Mesendoderm (in vitro differentiated cells): Measurements from ENCODE around the gene EGFR.

Experiments used
- DNase-seq: peaks from one replicate; pipeline ENCODE4 v3.0.0; 2013
- H2AK5ac ChIP-seq: 2 replicates; pipeline ENCODE4 v1.6.1; 2013; ENCODE audit warnings: low read length, inconsistent platforms
- H2BK120ac ChIP-seq: 2 replicates; pipeline ENCODE4 v1.6.1; 2013; ENCODE audit warnings: low read depth, mild to moderate bottlenecking, low read length, moderate library complexity, mixed read lengths
- H2BK15ac ChIP-seq: replicated peaks from 2 replicates; pipeline ENCODE4 v1.6.1; 2013; ENCODE audit warnings: low read depth, mild to moderate bottlenecking, moderate library complexity
- H2BK5ac ChIP-seq: 2 replicates; pipeline ENCODE4 v1.6.1; 2013; ENCODE audit warnings: low read length, inconsistent platforms
- H3K18ac ChIP-seq: 2 replicates; pipeline ENCODE4 v1.6.1; 2013; ENCODE audit warnings: mild to moderate bottlenecking, low read length, mixed read lengths
- H3K23ac ChIP-seq: one replicate; pipeline ENCODE4 v1.6.1; 2013; ENCODE audit warnings: low read length
- H3K27ac ChIP-seq: 2 replicates; pipeline ENCODE4 v1.5.1; 2013; ENCODE audit warnings: low read depth, mild to moderate bottlenecking, inconsistent platforms, low read length, moderate library complexity
- H3K27me3 ChIP-seq: 2 replicates; pipeline ENCODE4 v1.6.1; 2013; ENCODE audit warnings: low read length, control low read depth, mild to moderate bottlenecking, inconsistent platforms; ENCODE audit not compliant: insufficient read depth, poor library complexity
- H3K36me3 ChIP-seq: 2 replicates; pipeline ENCODE4 v1.6.1; 2013; ENCODE audit warnings: low read length, inconsistent platforms; ENCODE audit not compliant: control insufficient read depth, insufficient read depth
- H3K4ac ChIP-seq: one replicate; pipeline ENCODE4 v1.6.1; 2013; ENCODE audit warnings: low read depth, mild to moderate bottlenecking, low read length, moderate library complexity
- H3K4me1 ChIP-seq: 2 replicates; pipeline ENCODE4 v1.6.1; 2013; ENCODE audit warnings: low read depth, low read length, inconsistent platforms; ENCODE audit not compliant: control insufficient read depth
- H3K4me2 ChIP-seq: 2 replicates; pipeline ENCODE4 v1.6.1; 2013; ENCODE audit warnings: low read length
- H3K4me3 ChIP-seq: 2 replicates; pipeline ENCODE4 v1.5.1; 2013; ENCODE audit warnings: mild to moderate bottlenecking, low read length
- H3K56ac ChIP-seq: one replicate; pipeline ENCODE4 v1.6.1; 2013; ENCODE audit warnings: low read length
- H3K79me1 ChIP-seq: 2 replicates; pipeline ENCODE4 v1.6.1; 2013; ENCODE audit warnings: low read length, inconsistent platforms
- H3K79me2 ChIP-seq: 2 replicates; pipeline ENCODE4 v1.6.1; 2013; ENCODE audit warnings: mild to moderate bottlenecking, low read length; ENCODE audit not compliant: control insufficient read depth, insufficient read depth
- H3K9ac ChIP-seq: 2 replicates; pipeline ENCODE4 v1.6.1; 2013; ENCODE audit warnings: low read length, inconsistent platforms
- H4K5ac ChIP-seq: one replicate; pipeline ENCODE4 v1.6.1; 2013; ENCODE audit warnings: low read length
- H4K8ac ChIP-seq: one replicate; pipeline ENCODE4 v1.6.1; 2013; ENCODE audit warnings: low read depth, mild to moderate bottlenecking, control low read depth, low read length, moderate library complexity
- WGBS: extraction: QIAGEN DNeasy Blood & Tissue Kit; methylation state at CpG from one replicate; pipeline ENCODE4 v1.1.7; 2013; ENCODE audit warnings: low lambda C conversion rate, missing lambda C conversion rate; ENCODE audit not compliant: insufficient coverage; ENCODE audit errors: extremely low coverage; 5-methylcytosine and 5-hydroxymethylcytosine counted together

EGFR gene

DNA sequence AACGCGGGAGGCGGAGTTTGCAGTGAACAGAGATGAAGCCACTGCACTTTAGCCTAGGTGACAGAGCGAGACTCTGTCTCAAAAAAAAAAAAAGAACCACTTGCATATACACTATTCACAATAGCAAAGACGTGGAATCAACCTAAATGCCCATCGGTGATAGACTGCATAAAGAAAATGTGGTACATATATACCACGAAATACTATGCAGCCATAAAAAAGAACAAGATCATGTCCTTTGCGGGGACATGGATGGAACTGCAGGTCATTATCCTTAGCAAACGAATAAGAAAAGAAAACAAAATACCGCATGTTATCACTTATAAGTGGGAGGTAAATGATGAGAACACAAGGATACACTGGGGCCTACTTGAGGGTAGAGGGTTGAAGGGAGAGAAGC lies 39.5 kb downstream of the EGFR start:
- Histone ChIP-seq H3K27ac (no peak overlapping the region), H3K4ac (no peak overlapping the region), H3K4me3 (no peak overlapping the region), H3K79me2 (no peaks in the 10 kb centered on the region), H2BK15ac (no peak overlapping the region), H3K18ac (no peak overlapping the region), H3K9ac (no peak overlapping the region), H3K79me1 (no peaks in the 10 kb centered on the region), H3K4me2 (no peak overlapping the region), H2BK5ac (no peak overlapping the region), H2AK5ac (no peak overlapping the region), H3K56ac (no peak overlapping the region), H2BK120ac (no peak overlapping the region), H3K4me1 (no peaks in the 10 kb centered on the region), H3K27me3 (no peaks in the 10 kb centered on the region), H3K36me3 (no peaks in the 10 kb centered on the region), H4K8ac (no peak overlapping the region), H4K5ac (no peak overlapping the region), H3K23ac (no peak overlapping the region)
- WGBS: no CpG with 5 or more reads among the region's 10 CpGs
- DNase-seq: no peak

DNA sequence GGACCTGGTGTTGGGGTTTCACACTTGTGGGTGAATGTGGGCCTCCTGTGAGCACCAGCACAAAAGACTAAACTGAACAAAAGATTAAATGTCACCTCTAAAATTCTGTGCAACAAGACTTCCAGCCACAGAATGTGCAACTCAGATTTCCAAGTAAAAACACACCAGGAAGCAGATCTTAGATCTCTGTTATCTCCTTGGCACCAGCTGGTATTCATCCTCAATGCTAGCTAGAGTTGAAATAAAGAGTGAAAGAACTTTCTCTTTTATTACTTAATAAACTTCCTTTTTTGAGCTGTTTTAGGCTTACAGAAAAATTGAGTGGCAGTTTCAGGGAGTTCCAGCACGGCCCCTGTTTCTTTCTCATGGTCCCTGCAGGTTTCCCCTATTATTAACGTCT lies 40.2 kb downstream of the EGFR start:
- Histone ChIP-seq H3K4me3 (no peak overlapping the region), H4K8ac (no peak overlapping the region), H3K79me1 (no peaks in the 10 kb centered on the region), H3K27ac (no peak overlapping the region), H3K23ac (no peak overlapping the region), H2BK15ac (no peak overlapping the region), H3K9ac (no peak overlapping the region), H4K5ac (no peak overlapping the region), H2BK5ac (no peak overlapping the region), H3K4me1 (no peaks in the 10 kb centered on the region), H3K4ac (no peak overlapping the region), H3K36me3 (no peaks in the 10 kb centered on the region), H2AK5ac (no peak overlapping the region), H3K4me2 (no peak overlapping the region), H3K27me3 (no peaks in the 10 kb centered on the region), H3K79me2 (no peaks in the 10 kb centered on the region), H3K56ac (no peak overlapping the region), H3K18ac (no peak overlapping the region), H2BK120ac (no peak overlapping the region)
- WGBS: no CpG with 5 or more reads among the region's 2 CpGs
- no peak for DNase-seq

DNA sequence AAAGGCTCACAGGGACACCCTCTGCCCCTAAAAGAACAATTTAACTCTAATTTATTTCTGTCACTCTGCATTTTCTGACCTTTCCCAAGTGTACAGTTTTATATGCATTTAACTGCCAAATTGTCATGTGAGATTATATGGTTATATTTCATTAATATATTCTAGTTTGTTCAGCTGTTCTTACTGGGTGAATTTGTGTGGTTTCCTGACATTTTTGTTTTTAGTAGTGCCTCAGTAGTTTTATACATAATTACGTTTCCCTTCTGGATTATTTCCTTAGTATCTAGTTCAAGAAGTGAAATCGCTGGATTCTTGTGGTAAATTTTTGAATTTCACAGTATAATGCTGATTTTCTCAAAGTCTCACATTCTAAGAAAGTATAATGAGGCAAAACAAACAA lies 41.3 kb downstream of the EGFR start:
- no peak overlapping the region for H4K5ac ChIP-seq
- H3K4me1 ChIP-seq: no peaks in the 10 kb centered on the region
- H2BK15ac ChIP-seq: no peak overlapping the region
- no peak overlapping the region for H2BK120ac ChIP-seq
- no peak overlapping the region for H2BK5ac ChIP-seq
- H3K18ac ChIP-seq: no peak overlapping the region
- H3K56ac ChIP-seq: no peak overlapping the region
- no peaks in the 10 kb centered on the region for H3K27me3 ChIP-seq
- H3K4ac ChIP-seq: no peak overlapping the region
- no CpG with 5 or more reads among the region's 2 CpGs for WGBS
- no peaks in the 10 kb centered on the region for H3K36me3 ChIP-seq
- H3K4me3 ChIP-seq: no peak overlapping the region
- H2AK5ac ChIP-seq: no peak overlapping the region
- no peak overlapping the region for H4K8ac ChIP-seq
- H3K79me1 ChIP-seq: no peaks in the 10 kb centered on the region
- no peak overlapping the region for H3K27ac ChIP-seq
- DNase-seq: no peak
- no peak overlapping the region for H3K4me2 ChIP-seq
- no peak overlapping the region for H3K23ac ChIP-seq
- H3K79me2 ChIP-seq: no peaks in the 10 kb centered on the region
- H3K9ac ChIP-seq: no peak overlapping the region

DNA sequence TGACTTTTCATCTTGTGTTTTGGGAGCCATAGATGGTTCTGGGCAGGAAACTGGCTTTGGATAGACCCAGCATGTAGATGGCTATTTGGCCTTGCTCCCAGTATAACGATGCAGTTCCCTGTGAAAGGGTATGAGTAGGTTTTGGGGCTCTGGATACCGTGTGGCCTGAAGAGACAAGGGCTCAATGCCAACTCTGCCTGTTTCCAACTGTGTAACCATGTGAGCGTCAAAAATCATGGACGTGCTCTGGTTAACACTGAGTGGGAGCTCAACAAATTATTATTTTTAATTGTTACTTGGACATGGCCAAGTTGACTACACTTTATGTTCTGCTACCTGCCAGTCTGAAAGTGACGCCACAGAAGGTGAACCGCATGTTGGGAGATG lies 41.8 kb downstream of the EGFR start:
- H3K4me3 ChIP-seq: no peak overlapping the region
- H3K4me2 ChIP-seq: no peak overlapping the region
- H3K56ac ChIP-seq: no peak overlapping the region
- no peak overlapping the region for H4K5ac ChIP-seq
- no peaks in the 10 kb centered on the region for H3K79me1 ChIP-seq
- no peak overlapping the region for H2BK120ac ChIP-seq
- H2AK5ac ChIP-seq: no peak overlapping the region
- H3K27ac ChIP-seq: no peak overlapping the region
- H3K4ac ChIP-seq: no peak overlapping the region
- H3K36me3 ChIP-seq: no peaks in the 10 kb centered on the region
- no peak overlapping the region for H2BK15ac ChIP-seq
- no peak overlapping the region for H4K8ac ChIP-seq
- H3K27me3 ChIP-seq: no peaks in the 10 kb centered on the region
- no peak overlapping the region for H3K9ac ChIP-seq
- no peak overlapping the region for H3K23ac ChIP-seq
- no peak overlapping the region for H2BK5ac ChIP-seq
- no peaks in the 10 kb centered on the region for H3K79me2 ChIP-seq
- WGBS: no CpG with 5 or more reads among the region's 6 CpGs
- DNase-seq: no peak
- peaks cover 2% of the 10 kb centered on the region for H3K4me1 ChIP-seq
- no peak overlapping the region for H3K18ac ChIP-seq

DNA sequence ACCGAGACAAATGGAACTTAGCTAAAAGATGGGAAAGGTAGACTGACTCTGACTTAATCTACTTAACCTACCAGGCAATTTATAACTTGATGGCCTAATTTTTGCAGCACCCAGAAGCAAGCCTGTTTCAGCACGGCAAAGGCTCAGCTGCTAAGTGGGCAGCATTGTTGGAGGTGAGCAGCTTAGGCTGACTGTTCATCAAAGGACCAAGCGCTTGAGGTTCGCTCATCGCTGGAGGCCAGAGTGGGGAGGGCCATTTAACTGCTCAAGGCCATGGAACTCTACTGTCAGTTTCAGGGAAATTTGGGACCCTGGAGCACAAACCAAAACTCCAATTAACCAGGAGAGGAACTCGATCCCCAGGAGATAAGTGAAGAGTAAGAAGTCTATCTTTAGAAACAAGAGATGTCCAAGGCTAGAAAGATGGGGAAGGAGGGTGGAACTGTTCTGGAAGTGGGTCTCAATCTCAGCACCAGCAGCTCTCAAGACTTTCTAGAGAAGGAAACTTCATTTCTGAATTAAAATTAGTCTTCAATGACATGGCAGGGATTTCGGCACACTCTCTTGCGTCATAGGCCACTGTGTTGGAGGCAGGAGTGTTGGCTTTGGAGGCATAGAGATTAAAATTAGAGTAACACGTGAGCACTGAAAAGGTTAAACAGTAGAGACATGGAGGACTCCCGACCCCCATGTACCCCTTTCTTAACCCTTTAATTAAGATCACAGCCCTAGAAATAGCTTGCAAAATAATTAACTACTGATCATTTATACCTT lies 43.1 kb downstream of the EGFR start:
- Histone ChIP-seq H4K8ac (no peak overlapping the region), H3K79me1 (no peaks in the 10 kb centered on the region), H3K4ac (no peak overlapping the region), H3K27ac (no peak overlapping the region), H2AK5ac (no peak overlapping the region), H3K36me3 (no peaks in the 10 kb centered on the region), H3K79me2 (no peaks in the 10 kb centered on the region), H2BK5ac (no peak overlapping the region), H3K4me2 (no peak overlapping the region), H3K4me1 (peaks cover 3% of the 10 kb centered on the region), H3K23ac (no peak overlapping the region), H3K9ac (no peak overlapping the region), H2BK15ac (no peak overlapping the region), H3K56ac (no peak overlapping the region), H3K4me3 (no peak overlapping the region), H3K18ac (no peak overlapping the region), H2BK120ac (no peak overlapping the region), H4K5ac (no peak overlapping the region), H3K27me3 (no peaks in the 10 kb centered on the region)
- no CpG with 5 or more reads among the region's 10 CpGs for WGBS
- DNase-seq: no peak

DNA sequence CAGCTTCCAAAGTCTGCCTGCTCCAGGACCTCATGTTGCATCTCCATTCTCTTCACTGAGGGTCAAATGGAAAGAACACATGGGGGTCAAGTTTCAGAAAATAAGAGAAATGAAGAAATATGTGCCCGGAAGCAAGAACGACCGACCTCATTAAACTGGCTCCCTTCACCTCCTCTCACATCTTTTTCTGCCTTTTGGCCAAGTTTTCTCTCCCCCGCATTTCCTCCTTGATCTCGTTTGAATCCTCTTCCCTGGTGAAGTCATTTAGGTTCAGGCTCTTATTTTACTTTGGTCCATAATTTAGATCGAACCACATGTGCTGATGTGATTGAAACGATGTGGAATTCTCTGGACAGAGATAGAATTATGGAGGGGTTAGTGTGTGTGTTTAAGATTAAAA lies 44.2 kb downstream of the EGFR start:
- H3K36me3 ChIP-seq: no peaks in the 10 kb centered on the region
- H4K8ac ChIP-seq: no peak overlapping the region
- no peak overlapping the region for H3K9ac ChIP-seq
- H3K23ac ChIP-seq: no peak overlapping the region
- H3K56ac ChIP-seq: no peak overlapping the region
- H3K79me2 ChIP-seq: no peaks in the 10 kb centered on the region
- no peak overlapping the region for H3K27ac ChIP-seq
- H2AK5ac ChIP-seq: no peak overlapping the region
- H3K4me3 ChIP-seq: no peak overlapping the region
- H2BK120ac ChIP-seq: no peak overlapping the region
- H3K18ac ChIP-seq: no peak overlapping the region
- no peak overlapping the region for H2BK5ac ChIP-seq
- no peak overlapping the region for H2BK15ac ChIP-seq
- no peaks in the 10 kb centered on the region for H3K79me1 ChIP-seq
- H3K27me3 ChIP-seq: no peaks in the 10 kb centered on the region
- peaks cover 4% of the 10 kb centered on the region for H3K4me1 ChIP-seq
- no peak overlapping the region for H3K4ac ChIP-seq
- H3K4me2 ChIP-seq: no peak overlapping the region
- WGBS: 100% methylated on average over 2 of the region's 7 CpGs
- no peak overlapping the region for H4K5ac ChIP-seq
- DNase-seq: no peak
